NT2/D1 (cell line): Measurements from ENCODE around the gene GRB10.

Source experiments
- SUZ12 ChIP-seq: IDR thresholded peaks from 2 replicates; pipeline ENCODE4 v1.6.1; 2011; ENCODE audit not compliant: insufficient read length, insufficient read depth; ENCODE audit errors: extremely low read depth
- ZNF274 ChIP-seq: IDR thresholded peaks from 2 replicates; pipeline ENCODE4 v1.6.1; 2011; ENCODE audit warnings: mild to moderate bottlenecking, low read depth, low read length

- TF ChIP-seq ZNF274 (no peak), SUZ12 (no peak)
Observed at GRCh38 chr7:50631100-50631499, 151.6 kb downstream of the GRB10 start.
